HCT116 (cell line): ENCODE data around the gene FOXD2. TPM values are rescaled to one million over a fixed set of nuclear protein-coding genes. Genes with fewer than 3 reads are reported as not detected.

Experiments
- ATAC-seq: fragments of 200-7000 bp; cut with Tn5 transposase; 2 replicates; pipeline ENCODE4 v1.9.1; 2020; ENCODE audit warnings: mild to moderate bottlenecking, moderate library complexity
- BruUV-seq: library from RNA; stranded (reverse); fragments of 400-500 nt; replicated peaks from 2 replicates; lab custom pipeline; 2021; lab: Mats Ljungman, UMichigan
- CTCF ChIA-PET: fragments of 300-600 bp; sonication (Branson Sonifier 250); formaldehyde crosslinking; loops from one replicate; lab custom pipeline; 2021; ENCODE audit warnings: antibody characterized with exemption; lab: Charles Lee
- POLR2A ChIA-PET: fragments of 300-600, 350-600 bp; sonication (Branson Sonifier 250); formaldehyde crosslinking; loops from one replicate; lab custom pipeline; 2021; ENCODE audit warnings: antibody characterized with exemption; lab: Charles Lee
- RAD21 ChIA-PET, 2 experiments: fragments of 300-600 bp; sonication (Branson Sonifier 250); formaldehyde crosslinking; loops; one replicate each; lab custom pipeline; 2023; ENCODE audit warnings: low total read pairs in 2 of 2; ENCODE audit not compliant: uncharacterized antibody in 2 of 2, unreplicated experiment in 2 of 2, low non-redundant PET in 1 of 2; lab: Charles Lee
- DNase-seq: peaks from one replicate; pipeline ENCODE4 v3.0.0-alpha.2; 2010; ENCODE audit warnings: low read depth, low spot score
- H2AFZ ChIP-seq: fragments of 200-600 bp; shearing (Covaris generic), sonication (generic); 2 replicates; pipeline ENCODE4 v1.6.1; 2017; ENCODE audit warnings: low read depth, mixed run types, mixed read lengths, antibody characterized with exemption, low read length; ENCODE audit not compliant: poor library complexity, severe bottlenecking
- H3K27ac ChIP-seq: 2 replicates; pipeline ENCODE4 v1.5.1; 2012; ENCODE audit warnings: low read depth, low read length
- H3K27me3 ChIP-seq: fragments of 200-600 bp; sonication (generic); 2 replicates; pipeline ENCODE4 v1.6.1; 2016; ENCODE audit warnings: mixed run types, low read length, mixed read lengths; ENCODE audit not compliant: insufficient read depth
- H3K36me3 ChIP-seq, 2 experiments: fragments of 200-500 bp in 1 of 2; fragments of 200-600 bp in 1 of 2; sonication (Bioruptor generic) in 1 of 2; sonication (generic) in 1 of 2; 2 replicates each; pipeline versions ENCODE4 v1.5.1 to v1.6.1; 2014 to 2016; ENCODE audit warnings: low read length in 2 of 2, inconsistent platforms in 1 of 2, mixed read lengths in 1 of 2, mixed run types in 1 of 2; ENCODE audit not compliant: insufficient read depth in 2 of 2, control insufficient read depth in 1 of 2
- H3K4me1 ChIP-seq, 2 experiments: fragments of 200-600 bp in 1 of 2; sonication (generic) in 1 of 2; 2 replicates each; pipeline versions ENCODE4 v1.5.1 to v1.6.1; 2012 to 2017; ENCODE audit warnings: low read length in 2 of 2, inconsistent platforms in 1 of 2, mild to moderate bottlenecking in 1 of 2, mixed read lengths in 1 of 2, mixed run types in 1 of 2, moderate library complexity in 1 of 2; ENCODE audit not compliant: insufficient read depth in 2 of 2, control insufficient read depth in 1 of 2
- H3K4me2 ChIP-seq: fragments of 200-600 bp; sonication (generic); 2 replicates; pipeline ENCODE4 v1.6.1; 2017; ENCODE audit warnings: mixed run types, low read length, mixed read lengths
- H3K4me3 ChIP-seq, 2 experiments: fragments of 200-600 bp in 1 of 2; sonication (generic) in 1 of 2; replicated peaks in 1 of 2; 2 replicates each; pipeline ENCODE4 v1.5.1; 2011 to 2016; ENCODE audit warnings: low read length in 2 of 2, control low read depth in 1 of 2, low read depth in 1 of 2, mild to moderate bottlenecking in 1 of 2, mixed read lengths in 1 of 2, mixed run types in 1 of 2
- H3K79me2 ChIP-seq: fragments of 200-600 bp; sonication (generic); 2 replicates; pipeline ENCODE4 v1.6.1; 2017; ENCODE audit warnings: mild to moderate bottlenecking, mixed run types, low read length, moderate library complexity, mixed read lengths; ENCODE audit not compliant: insufficient read depth
- H3K9ac ChIP-seq: fragments of 200-600 bp; sonication (generic); 2 replicates; pipeline ENCODE4 v1.6.1; 2016; ENCODE audit warnings: low read length, mixed read lengths
- H3K9me2 ChIP-seq: fragments of 200-600 bp; sonication (generic), shearing (Covaris generic); 2 replicates; pipeline ENCODE4 v1.6.1; 2017; ENCODE audit warnings: mixed run types, mild to moderate bottlenecking, moderate library complexity; ENCODE audit not compliant: insufficient read depth
- H3K9me3 ChIP-seq, 2 experiments: fragments of 200-500 bp in 1 of 2; fragments of 200-600 bp in 1 of 2; sonication (Bioruptor generic) in 1 of 2; sonication (generic) in 1 of 2; 2 replicates each; pipeline ENCODE4 v1.6.1; 2014 to 2017; ENCODE audit warnings: low read length in 2 of 2, mixed read lengths in 2 of 2, inconsistent platforms in 1 of 2, low read depth in 1 of 2, mild to moderate bottlenecking in 1 of 2, mixed run types in 1 of 2, moderate library complexity in 1 of 2; ENCODE audit not compliant: control insufficient read depth in 1 of 2, insufficient read depth in 1 of 2
- H4K20me1 ChIP-seq: fragments of 200-600 bp; sonication (generic), shearing (Covaris generic); 2 replicates; pipeline ENCODE4 v1.6.1; 2017; ENCODE audit warnings: mixed run types, mild to moderate bottlenecking, moderate library complexity; ENCODE audit not compliant: insufficient read depth
- ELF1 ChIP-seq: IDR thresholded peaks from 2 replicates; pipeline ENCODE4 v1.6.1; 2012; ENCODE audit warnings: low read depth, borderline replicate concordance
- EZH2phosphoT487 ChIP-seq: fragments of 200-600 bp; IDR thresholded peaks from 2 replicates; pipeline ENCODE4 v1.6.1; 2018; ENCODE audit warnings: antibody characterized with exemption, borderline replicate concordance
- FOSL1 ChIP-seq: IDR thresholded peaks from 2 replicates; pipeline ENCODE4 v1.6.1; 2012; ENCODE audit warnings: low read depth
- JUND ChIP-seq: IDR thresholded peaks from 2 replicates; pipeline ENCODE4 v1.6.1; 2012
- POLR2A ChIP-seq: IDR thresholded peaks from 2 replicates; pipeline ENCODE4 v1.7.0; 2011; ENCODE audit warnings: borderline replicate concordance; ENCODE audit not compliant: insufficient read depth, insufficient read length; ENCODE audit errors: extremely low read depth
- POLR2AphosphoS5 ChIP-seq: IDR thresholded peaks from 2 replicates; pipeline ENCODE4 v1.6.1; 2011; ENCODE audit warnings: mild to moderate bottlenecking, low read depth, low read length, moderate library complexity
- RAD21 ChIP-seq: IDR thresholded peaks from 2 replicates; pipeline ENCODE4 v1.6.1; 2012; ENCODE audit warnings: low read depth, mild to moderate bottlenecking
- SIN3A ChIP-seq: IDR thresholded peaks from 2 replicates; pipeline ENCODE4 v1.6.1; 2012; ENCODE audit warnings: low read depth
- SP1 ChIP-seq: IDR thresholded peaks from 2 replicates; pipeline ENCODE4 v1.6.1; 2012; ENCODE audit warnings: low read depth
- SRF ChIP-seq: IDR thresholded peaks from 2 replicates; pipeline ENCODE4 v1.6.1; 2012; ENCODE audit warnings: low read depth
- TCF7L2 ChIP-seq: IDR thresholded peaks from 2 replicates; pipeline ENCODE4 v1.7.0; 2011; ENCODE audit warnings: borderline replicate concordance, inconsistent platforms; ENCODE audit not compliant: insufficient read depth, insufficient read length; ENCODE audit errors: extremely low read depth
- YY1 ChIP-seq: IDR thresholded peaks from 2 replicates; pipeline ENCODE4 v1.6.1; 2011; ENCODE audit warnings: low read length, low read depth, moderate library complexity, mild to moderate bottlenecking; ENCODE audit not compliant: insufficient replicate concordance; ENCODE audit errors: extremely low read depth
- ZNF274 ChIP-seq: fragments of 200-500 bp; sonication (Bioruptor generic); IDR thresholded peaks from 2 replicates; pipeline ENCODE4 v1.6.1; 2014; ENCODE audit warnings: mild to moderate bottlenecking, low read depth, low read length, inconsistent platforms
- intact Hi-C: fragments of 100-400 bp; cut with micrococcal nuclease; formaldehyde crosslinking; loops from 2 replicates; pipeline ENCODE4 v1.10.0; 2022
- total RNA-seq: library from RNA; stranded (reverse); gene quantifications from one replicate; pipeline ENCODE4 v1.2.1, GENCODE V29; 2021; ENCODE audit not compliant: unreplicated experiment
- TF ChIP-seq, protein P1 (sequence below), 3 experiments: fragments of 200-600 bp in 1 of 3; sonication (generic) in 1 of 3; IDR thresholded peaks in 2 of 3; conservative IDR thresholded peaks in 1 of 3; 2 replicates each; pipeline ENCODE4 v1.5.1; 2012 to 2017; ENCODE audit warnings: low read depth in 2 of 3, low read length in 2 of 3, antibody characterized with exemption in 1 of 3, borderline replicate concordance in 1 of 3, control low read depth in 1 of 3, mild to moderate bottlenecking in 1 of 3, mixed read lengths in 1 of 3, mixed run types in 1 of 3, moderate library complexity in 1 of 3; ENCODE audit not compliant: insufficient read depth in 1 of 3
- TF ChIP-seq, protein P2 (sequence below): IDR thresholded peaks from 2 replicates; pipeline ENCODE4 v1.6.1; 2011; ENCODE audit warnings: mild to moderate bottlenecking, low read length, moderate library complexity; ENCODE audit not compliant: insufficient replicate concordance; ENCODE audit errors: extremely low read depth
- TF ChIP-seq, protein P3 (sequence below): IDR thresholded peaks from 2 replicates; pipeline ENCODE4 v1.6.1; 2012
- TF ChIP-seq, protein P4 (sequence below): IDR thresholded peaks from 2 replicates; pipeline ENCODE4 v1.6.1; 2012; ENCODE audit warnings: low read depth

FOXD2 gene
- total RNA-seq, 1 experiment from 2014 or later, result 1.9 TPM

DNA sequence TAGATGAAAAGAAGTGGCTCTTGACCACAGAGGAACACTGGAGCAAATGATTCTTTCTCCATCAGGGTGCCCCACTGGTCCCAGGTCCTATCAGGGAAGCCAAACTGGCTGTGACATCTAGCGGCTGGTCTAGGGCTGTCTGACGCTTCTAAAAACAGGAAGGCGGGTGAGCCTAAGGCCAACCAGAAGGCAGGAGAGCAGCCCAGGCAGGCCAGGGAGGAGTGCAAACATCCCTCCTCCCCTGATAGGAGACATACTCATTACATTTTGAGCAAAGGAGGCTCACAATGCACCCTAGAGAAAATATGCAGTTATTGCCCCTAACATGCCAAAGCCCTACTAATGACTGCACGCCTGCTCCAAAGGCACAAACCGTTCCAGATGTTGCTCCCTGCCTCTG, 32.1 kb upstream of the FOXD2 start:
- Histone ChIP-seq H3K9me2 (no peaks in the 10 kb centered on the region), H3K27me3 (no peaks in the 10 kb centered on the region), H3K27ac (no peak overlapping the region), H3K9me3 (no peaks in the 10 kb centered on the region), H2AFZ (no peak overlapping the region), H4K20me1 (no peaks in the 10 kb centered on the region), H3K79me2 (no peaks in the 10 kb centered on the region), H3K4me1 (no peaks in the 10 kb centered on the region), H3K4me2 (no peak overlapping the region), H3K36me3 (no peaks in the 10 kb centered on the region), H3K9ac (no peak overlapping the region), H3K4me3 (no peak overlapping the region)
- no TSS peak for BruUV-seq
- ChIA-PET POLR2A (no interaction called here), CTCF (no interaction called here), RAD21 (no interaction called here)
- TF ChIP-seq, protein P1, sequence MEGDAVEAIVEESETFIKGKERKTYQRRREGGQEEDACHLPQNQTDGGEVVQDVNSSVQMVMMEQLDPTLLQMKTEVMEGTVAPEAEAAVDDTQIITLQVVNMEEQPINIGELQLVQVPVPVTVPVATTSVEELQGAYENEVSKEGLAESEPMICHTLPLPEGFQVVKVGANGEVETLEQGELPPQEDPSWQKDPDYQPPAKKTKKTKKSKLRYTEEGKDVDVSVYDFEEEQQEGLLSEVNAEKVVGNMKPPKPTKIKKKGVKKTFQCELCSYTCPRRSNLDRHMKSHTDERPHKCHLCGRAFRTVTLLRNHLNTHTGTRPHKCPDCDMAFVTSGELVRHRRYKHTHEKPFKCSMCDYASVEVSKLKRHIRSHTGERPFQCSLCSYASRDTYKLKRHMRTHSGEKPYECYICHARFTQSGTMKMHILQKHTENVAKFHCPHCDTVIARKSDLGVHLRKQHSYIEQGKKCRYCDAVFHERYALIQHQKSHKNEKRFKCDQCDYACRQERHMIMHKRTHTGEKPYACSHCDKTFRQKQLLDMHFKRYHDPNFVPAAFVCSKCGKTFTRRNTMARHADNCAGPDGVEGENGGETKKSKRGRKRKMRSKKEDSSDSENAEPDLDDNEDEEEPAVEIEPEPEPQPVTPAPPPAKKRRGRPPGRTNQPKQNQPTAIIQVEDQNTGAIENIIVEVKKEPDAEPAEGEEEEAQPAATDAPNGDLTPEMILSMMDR (IDR thresholded peaks at IDR 0.05 in 2 of 3, conservative IDR thresholded peaks at IDR 0.05 in 1 of 3; ENCODE audit: borderline replicate concordance in 1 of 3, insufficient read depth in 1 of 3, low read depth in 2 of 3, low read length in 2 of 3), result no peak
- TF ChIP-seq ZNF274, result no peak
- TF ChIP-seq SP1, result no peak
- TF ChIP-seq ELF1, result no peak
- TF ChIP-seq, protein P2, sequence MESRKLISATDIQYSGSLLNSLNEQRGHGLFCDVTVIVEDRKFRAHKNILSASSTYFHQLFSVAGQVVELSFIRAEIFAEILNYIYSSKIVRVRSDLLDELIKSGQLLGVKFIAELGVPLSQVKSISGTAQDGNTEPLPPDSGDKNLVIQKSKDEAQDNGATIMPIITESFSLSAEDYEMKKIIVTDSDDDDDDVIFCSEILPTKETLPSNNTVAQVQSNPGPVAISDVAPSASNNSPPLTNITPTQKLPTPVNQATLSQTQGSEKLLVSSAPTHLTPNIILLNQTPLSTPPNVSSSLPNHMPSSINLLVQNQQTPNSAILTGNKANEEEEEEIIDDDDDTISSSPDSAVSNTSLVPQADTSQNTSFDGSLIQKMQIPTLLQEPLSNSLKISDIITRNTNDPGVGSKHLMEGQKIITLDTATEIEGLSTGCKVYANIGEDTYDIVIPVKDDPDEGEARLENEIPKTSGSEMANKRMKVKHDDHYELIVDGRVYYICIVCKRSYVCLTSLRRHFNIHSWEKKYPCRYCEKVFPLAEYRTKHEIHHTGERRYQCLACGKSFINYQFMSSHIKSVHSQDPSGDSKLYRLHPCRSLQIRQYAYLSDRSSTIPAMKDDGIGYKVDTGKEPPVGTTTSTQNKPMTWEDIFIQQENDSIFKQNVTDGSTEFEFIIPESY, result no peak
- no peak for TF ChIP-seq YY1
- no peak for TF ChIP-seq FOSL1
- no peak for TF ChIP-seq JUND
- no peak for TF ChIP-seq POLR2A
- TF ChIP-seq, protein P3, sequence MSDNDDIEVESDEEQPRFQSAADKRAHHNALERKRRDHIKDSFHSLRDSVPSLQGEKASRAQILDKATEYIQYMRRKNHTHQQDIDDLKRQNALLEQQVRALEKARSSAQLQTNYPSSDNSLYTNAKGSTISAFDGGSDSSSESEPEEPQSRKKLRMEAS, result no peak
- no peak for TF ChIP-seq SIN3A
- TF ChIP-seq, protein P4, sequence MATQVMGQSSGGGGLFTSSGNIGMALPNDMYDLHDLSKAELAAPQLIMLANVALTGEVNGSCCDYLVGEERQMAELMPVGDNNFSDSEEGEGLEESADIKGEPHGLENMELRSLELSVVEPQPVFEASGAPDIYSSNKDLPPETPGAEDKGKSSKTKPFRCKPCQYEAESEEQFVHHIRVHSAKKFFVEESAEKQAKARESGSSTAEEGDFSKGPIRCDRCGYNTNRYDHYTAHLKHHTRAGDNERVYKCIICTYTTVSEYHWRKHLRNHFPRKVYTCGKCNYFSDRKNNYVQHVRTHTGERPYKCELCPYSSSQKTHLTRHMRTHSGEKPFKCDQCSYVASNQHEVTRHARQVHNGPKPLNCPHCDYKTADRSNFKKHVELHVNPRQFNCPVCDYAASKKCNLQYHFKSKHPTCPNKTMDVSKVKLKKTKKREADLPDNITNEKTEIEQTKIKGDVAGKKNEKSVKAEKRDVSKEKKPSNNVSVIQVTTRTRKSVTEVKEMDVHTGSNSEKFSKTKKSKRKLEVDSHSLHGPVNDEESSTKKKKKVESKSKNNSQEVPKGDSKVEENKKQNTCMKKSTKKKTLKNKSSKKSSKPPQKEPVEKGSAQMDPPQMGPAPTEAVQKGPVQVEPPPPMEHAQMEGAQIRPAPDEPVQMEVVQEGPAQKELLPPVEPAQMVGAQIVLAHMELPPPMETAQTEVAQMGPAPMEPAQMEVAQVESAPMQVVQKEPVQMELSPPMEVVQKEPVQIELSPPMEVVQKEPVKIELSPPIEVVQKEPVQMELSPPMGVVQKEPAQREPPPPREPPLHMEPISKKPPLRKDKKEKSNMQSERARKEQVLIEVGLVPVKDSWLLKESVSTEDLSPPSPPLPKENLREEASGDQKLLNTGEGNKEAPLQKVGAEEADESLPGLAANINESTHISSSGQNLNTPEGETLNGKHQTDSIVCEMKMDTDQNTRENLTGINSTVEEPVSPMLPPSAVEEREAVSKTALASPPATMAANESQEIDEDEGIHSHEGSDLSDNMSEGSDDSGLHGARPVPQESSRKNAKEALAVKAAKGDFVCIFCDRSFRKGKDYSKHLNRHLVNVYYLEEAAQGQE, result no peak
- no peak for TF ChIP-seq RAD21
- TF ChIP-seq POLR2AphosphoS5, result no peak
- TF ChIP-seq TCF7L2, result no peak
- no peak for TF ChIP-seq SRF
- no peak for TF ChIP-seq EZH2phosphoT487
- intact Hi-C loops, result no loop called here
- no peak for ATAC-seq
- DNase-seq, result no peak
